ENCODE data around the gene STRAP.

Gene STRAP

DNA sequence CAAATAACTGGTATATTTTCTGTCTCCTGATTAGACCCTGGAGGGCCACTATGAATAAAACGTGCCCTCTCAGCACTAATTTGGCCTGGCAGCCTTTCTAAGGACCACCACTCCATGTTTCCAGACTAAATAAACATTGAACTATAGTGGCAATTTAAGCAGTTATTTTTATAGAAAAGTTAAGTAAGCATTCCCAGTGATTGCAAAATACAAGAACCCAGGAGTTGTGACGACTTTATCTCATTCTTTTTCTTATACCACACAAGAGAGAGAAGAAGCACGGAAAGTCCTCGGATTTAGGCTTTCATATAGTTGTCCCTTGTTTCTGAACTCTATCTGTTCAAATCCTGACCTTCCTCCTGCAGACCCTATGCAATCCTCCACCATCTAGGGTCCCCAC, 23.1 kb upstream of the STRAP start:
- TF ChIP-seq, protein P1, sequence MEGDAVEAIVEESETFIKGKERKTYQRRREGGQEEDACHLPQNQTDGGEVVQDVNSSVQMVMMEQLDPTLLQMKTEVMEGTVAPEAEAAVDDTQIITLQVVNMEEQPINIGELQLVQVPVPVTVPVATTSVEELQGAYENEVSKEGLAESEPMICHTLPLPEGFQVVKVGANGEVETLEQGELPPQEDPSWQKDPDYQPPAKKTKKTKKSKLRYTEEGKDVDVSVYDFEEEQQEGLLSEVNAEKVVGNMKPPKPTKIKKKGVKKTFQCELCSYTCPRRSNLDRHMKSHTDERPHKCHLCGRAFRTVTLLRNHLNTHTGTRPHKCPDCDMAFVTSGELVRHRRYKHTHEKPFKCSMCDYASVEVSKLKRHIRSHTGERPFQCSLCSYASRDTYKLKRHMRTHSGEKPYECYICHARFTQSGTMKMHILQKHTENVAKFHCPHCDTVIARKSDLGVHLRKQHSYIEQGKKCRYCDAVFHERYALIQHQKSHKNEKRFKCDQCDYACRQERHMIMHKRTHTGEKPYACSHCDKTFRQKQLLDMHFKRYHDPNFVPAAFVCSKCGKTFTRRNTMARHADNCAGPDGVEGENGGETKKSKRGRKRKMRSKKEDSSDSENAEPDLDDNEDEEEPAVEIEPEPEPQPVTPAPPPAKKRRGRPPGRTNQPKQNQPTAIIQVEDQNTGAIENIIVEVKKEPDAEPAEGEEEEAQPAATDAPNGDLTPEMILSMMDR (IDR thresholded peaks at IDR 0.05), result no peak
- no peaks in the 10 kb centered on the region for H3K36me3 ChIP-seq
- intact Hi-C loops (cut with DNase I; ENCODE audit: low total_unique reads), result loop anchor here (5.0 kb wide), 1 partner anchor 582 kb away; no protein-coding TSS in a partner anchor
- no peak for DNase-seq
- H3K4me1 ChIP-seq, result peaks cover 0 to 24% (median 3%) of the 10 kb centered on the region in 4 donors
- no peak overlapping the region for H3K4me3 ChIP-seq
- H3K27ac ChIP-seq, result no peak overlapping the region
- no peaks in the 10 kb centered on the region for H3K27me3 ChIP-seq
- no peaks in the 10 kb centered on the region for H3K9me3 ChIP-seq

DNA sequence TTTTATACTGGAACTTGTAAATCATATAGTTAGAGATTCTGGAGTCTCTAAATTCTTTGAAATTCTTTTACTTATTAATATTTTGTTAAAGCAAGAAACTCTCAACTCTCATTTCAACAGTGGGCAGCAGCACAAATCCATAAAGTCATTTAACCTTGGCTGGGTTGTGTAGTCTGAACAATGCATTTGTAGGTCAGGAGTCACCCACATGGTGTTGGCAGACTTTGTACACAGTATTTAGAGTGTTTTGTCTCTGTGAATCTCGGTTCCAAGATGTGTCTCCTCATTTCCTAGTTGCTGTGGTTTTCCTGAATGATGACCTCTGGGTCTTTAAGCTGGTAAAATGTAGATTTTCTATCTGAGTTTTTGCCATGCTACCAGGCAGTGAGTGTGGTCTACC, 20.8 kb upstream of the STRAP start:
- H3K27me3 ChIP-seq, result no peaks in the 10 kb centered on the region
- H3K4me1 ChIP-seq, result peaks cover 0 to 11% (median 0%) of the 10 kb centered on the region in 4 donors
- no peaks in the 10 kb centered on the region for H3K36me3 ChIP-seq
- H3K9me3 ChIP-seq, result no peaks in the 10 kb centered on the region
- intact Hi-C loops (cut with DNase I; ENCODE audit: low total_unique reads), result no loop called here
- no peak for DNase-seq
- TF ChIP-seq, protein P1 (IDR thresholded peaks at IDR 0.05), result no peak
- H3K27ac ChIP-seq, result no peak overlapping the region
- no peak overlapping the region for H3K4me3 ChIP-seq

DNA sequence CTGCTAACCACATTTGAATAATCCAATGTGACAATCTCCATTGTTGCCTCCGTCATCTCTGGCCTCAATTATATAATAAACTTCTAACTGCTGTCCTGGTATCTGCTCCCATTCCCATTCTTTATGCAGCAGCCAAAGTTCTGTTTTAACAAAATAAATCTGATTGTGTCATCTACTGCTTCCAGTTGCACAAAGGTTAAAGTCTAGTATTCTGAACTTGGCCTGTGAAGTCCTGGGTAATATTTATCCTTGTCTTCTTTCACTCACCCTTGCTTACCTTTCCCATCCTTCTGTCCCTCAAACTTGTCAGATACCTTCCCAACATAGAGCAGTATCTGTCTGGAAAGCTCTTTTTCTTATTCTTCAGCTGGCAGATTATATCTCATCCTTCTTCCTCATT, 19.3 kb upstream of the STRAP start:
- no peak for DNase-seq
- Histone ChIP-seq H3K27ac (no peak overlapping the region), H3K36me3 (no peaks in the 10 kb centered on the region), H3K27me3 (no peaks in the 10 kb centered on the region), H3K9me3 (no peaks in the 10 kb centered on the region), H3K4me3 (no peak overlapping the region), H3K4me1 (peaks cover 0 to 11% (median 0%) of the 10 kb centered on the region in 4 donors)
- TF ChIP-seq, protein P1 (IDR thresholded peaks at IDR 0.05), result no peak
- intact Hi-C loops (cut with DNase I; ENCODE audit: low total_unique reads), result no loop called here

GRCh38 chr12:15863372-15863771, 18.8 kb upstream of the STRAP start:
- H3K27ac ChIP-seq, result no peak overlapping the region
- no peak for DNase-seq
- no peaks in the 10 kb centered on the region for H3K27me3 ChIP-seq
- H3K4me3 ChIP-seq, result no peak overlapping the region
- intact Hi-C loops (cut with DNase I; ENCODE audit: low total_unique reads), result no loop called here
- H3K9me3 ChIP-seq, result no peaks in the 10 kb centered on the region
- no peaks in the 10 kb centered on the region for H3K36me3 ChIP-seq
- H3K4me1 ChIP-seq, result peaks cover 0 to 11% (median 0%) of the 10 kb centered on the region in 4 donors
- TF ChIP-seq, protein P1 (IDR thresholded peaks at IDR 0.05), result no peak

GRCh38 chr12:15863984-15864383, 18.2 kb upstream of the STRAP start:
- Histone ChIP-seq H3K9me3 (no peaks in the 10 kb centered on the region), H3K27ac (no peak overlapping the region), H3K27me3 (no peaks in the 10 kb centered on the region), H3K36me3 (no peaks in the 10 kb centered on the region), H3K4me3 (no peak overlapping the region), H3K4me1 (peaks cover 0 to 7% (median 0%) of the 10 kb centered on the region in 4 donors)
- DNase-seq, result no peak
- intact Hi-C loops (cut with DNase I; ENCODE audit: low total_unique reads), result no loop called here
- TF ChIP-seq, protein P1 (IDR thresholded peaks at IDR 0.05), result no peak

- Histone ChIP-seq H3K9me3 (no peaks in the 10 kb centered on the region), H3K27me3 (no peaks in the 10 kb centered on the region), H3K4me3 (no peak overlapping the region), H3K36me3 (no peaks in the 10 kb centered on the region), H3K4me1 (no peaks in the 10 kb centered on the region), H3K27ac (no peak overlapping the region)
- DNase-seq, result no peak
- TF ChIP-seq, protein P1 (IDR thresholded peaks at IDR 0.05), result no peak
- intact Hi-C loops (cut with DNase I; ENCODE audit: low total_unique reads), result no loop called here
These were observed 14.0 kb upstream of the STRAP start for GRCh38 chr12:15868186-15868585.
